ENCODE results near the gene PHKG1.

DNA sequence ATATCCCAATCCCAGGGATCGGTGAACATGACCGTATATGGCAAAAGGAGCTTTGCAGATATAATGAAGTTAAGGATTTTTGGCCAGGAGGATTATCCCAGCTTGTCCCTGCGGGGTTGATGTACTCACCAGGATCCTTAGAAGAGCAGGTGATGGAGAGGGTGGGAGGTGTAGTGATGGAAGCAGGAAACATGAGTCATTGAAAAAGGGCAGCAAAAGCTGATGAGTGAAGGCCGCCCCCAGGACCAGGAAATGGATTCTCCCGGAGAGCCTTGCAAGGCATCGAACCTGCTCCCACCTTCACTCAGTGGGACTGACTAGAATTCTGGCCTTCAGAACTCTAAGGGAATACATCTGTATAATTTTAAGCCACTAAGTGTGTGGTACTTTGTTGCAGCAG lies 28.7 kb upstream of the PHKG1 start:
- TF ChIP-seq POLR2AphosphoS5 (IDR thresholded peaks at IDR 0.05; ENCODE audit: borderline replicate concordance, low read depth, low read length) = no peak
- TF ChIP-seq EZH2 (IDR thresholded peaks at IDR 0.05) = no peak
- no peak for TF ChIP-seq FOXP2 (optimal IDR thresholded peaks at IDR 0.05; ENCODE audit: control extremely low read depth, extremely low read length, insufficient read depth)

All from SK-N-MC (cell line).